ENCODE data around the gene TNFRSF14.
A peak's percentile ranks its signal among the peaks of the same experiment; 100 is the strongest.

The TNFRSF14 gene

DNA sequence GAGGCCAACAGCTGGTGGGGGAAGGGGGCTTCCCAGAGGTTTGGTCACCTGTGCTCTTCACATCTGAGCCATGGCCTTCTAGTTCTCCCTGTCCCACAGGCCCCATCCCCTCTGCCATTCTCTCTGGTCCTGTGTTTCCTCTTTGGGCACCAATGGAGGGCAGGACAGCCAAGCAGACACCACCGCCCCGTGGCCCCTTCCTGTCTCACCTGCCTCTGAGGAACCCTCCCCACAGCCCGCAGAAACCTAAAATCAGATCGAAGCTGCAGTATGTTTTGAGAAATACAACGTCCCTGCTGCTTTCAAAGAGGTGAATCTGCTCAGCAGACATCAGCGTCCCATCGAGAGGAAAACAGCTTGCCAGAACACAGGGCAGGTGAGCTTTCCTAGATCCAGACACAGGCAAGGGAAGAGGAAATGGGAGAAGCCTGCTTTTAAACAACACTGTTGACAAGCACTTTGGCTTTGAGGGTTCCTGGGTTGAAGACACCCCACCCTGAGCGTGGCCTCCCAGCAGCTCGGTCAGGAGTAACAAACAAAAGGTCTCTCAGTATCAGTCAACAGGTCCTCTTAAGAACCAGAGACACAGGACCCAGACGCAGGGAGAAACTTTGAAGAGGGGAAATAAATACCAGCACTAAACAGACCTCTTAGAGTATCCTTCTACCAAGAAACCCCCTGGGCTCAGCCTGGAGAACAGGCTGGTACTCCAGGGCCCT, 32.1 kb upstream of the TNFRSF14 start:
- DNase-seq: no peak

DNA sequence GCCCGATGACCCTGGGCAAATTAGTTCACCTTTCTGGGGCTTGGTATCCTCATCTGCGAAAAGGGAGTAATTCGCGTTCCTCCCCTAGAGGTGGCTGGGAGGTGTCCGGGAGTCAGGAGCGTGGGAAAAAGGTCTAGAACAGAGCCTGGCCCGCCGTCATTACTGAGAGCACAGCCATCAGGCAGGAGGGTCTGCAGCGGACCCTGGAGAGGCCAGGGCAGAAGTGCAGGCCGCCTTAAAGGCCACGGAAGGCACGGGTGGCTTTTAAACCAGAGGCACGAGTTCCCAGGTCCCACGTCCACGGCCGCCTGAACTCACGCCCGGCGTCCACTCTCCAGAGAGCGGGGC, 30.6 kb upstream of the TNFRSF14 start:
- no peak for DNase-seq

DNA sequence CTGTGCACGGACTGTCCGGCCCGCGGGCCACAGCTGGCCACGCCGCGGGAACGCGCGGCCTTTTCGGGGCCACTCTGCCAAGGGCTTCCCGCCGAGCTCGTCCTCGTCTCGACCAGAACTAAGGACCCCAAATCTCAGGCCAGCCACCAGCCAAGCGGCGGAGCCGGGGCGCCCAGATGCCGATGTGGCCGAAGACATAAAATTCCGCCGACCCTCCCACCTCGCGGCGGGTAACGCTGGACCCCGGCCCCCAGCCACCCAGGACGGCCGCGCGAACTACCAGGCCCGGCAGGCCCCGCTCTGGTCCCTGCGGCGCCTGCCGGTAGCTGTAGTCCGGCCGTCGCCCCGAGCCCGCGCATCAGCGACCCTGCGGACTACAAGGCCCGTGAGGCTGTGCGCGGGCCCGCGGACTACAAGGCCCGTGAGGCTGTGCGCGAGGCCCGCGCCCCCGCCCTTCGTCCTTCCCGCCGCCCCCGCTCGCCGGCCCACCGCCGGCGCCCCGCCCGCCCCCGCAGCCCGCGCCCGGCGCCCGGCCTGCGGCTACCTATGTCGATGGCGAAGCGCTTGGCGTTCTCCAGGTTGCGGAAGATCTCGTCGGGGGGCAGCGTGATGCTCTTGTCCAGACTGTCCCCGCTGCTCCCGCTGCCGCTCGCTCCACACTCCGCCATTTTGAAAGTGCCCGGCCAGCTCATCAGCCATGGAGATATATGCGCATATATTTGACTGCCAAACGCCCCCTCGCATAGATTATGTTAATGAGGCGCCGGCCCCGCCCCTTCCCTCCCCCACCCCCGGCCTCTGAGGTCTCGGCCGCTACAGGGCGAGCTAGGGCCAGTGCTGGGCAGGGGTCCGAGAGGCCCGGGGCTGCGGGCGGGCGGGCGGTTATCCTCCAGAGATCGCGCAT, 30.0 kb upstream of the TNFRSF14 start, which contains the start of gene PANK4:
Gene PANK4 (minus strand): TSS at position 677 of the 904 bp plus-strand sequence. CDS start 9 bp downstream, at position 668.
- DNase-seq: peak; percentile 86

DNA sequence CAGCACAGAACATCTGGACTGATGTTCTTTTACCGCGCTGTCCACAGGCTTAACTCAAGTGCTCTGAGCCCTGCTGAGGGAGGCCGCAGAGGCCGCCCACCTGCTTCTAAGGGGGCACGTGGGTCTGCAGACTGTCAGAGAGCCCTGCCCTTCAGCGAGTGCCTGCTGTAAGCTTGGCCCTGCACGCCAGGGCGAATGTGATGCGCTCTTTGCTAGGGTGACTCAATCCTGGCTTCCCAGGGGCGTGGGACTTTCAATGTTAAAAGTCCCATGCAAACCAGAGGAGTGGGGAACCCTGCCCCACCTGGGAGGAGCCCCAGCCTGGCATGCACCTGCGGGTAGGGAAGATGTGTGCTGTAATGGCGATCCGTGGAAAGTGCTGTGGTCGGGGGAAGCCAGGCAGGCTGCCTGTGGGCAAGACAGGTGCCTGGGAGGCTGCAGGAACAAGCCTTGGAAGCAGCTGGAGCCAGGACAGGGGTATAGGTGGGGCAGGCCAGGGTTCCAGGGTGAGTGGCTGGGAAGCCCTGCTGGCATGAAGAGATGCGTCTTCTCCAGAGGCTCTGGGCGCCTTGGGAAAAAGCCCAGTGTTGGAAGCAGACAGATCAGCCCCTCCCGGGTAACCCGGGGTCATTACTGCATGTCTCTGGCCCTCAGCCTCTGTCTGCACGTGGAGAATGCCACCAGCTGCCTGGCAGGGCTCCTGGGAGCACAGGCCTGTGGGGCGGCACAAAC, 29.2 kb upstream of the TNFRSF14 start:
- peak; percentile 47 for DNase-seq

DNA sequence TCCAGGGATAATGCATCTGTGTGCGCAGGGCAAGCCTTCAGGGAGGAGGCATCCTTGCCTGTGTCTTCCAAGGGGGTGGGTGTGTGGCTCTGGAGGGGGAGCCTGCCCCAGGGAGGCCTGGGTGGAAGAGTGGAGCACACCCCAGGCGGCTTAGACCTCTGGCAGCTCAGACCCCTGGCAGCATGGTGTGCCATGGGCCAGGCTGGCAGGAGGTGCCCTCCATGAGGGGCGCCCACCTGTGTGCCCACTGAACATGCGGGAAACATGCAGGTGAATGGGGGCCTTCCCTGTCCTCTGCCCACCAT, 28.7 kb upstream of the TNFRSF14 start:
- DNase-seq: no peak

DNA sequence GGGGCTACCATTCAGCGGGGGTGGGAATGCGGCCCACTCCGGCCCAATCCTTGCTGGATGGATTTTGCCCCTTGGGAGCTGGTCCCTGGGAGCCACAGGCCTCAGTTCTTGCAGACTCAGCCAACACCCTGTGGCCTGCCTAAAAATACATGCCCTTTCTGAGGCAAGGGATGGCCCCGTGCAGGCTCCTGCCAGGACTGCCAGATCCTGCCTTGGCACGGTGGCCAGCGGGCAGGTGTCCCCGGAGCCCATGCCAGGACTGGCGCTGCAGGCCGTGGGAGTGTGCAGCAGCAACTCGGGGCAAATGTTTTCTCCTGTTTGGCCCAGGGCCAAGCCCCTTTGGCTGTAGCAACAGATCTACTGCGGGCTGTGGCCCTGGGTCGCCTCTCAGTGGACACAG, 28.2 kb upstream of the TNFRSF14 start:
- no peak for DNase-seq

DNA sequence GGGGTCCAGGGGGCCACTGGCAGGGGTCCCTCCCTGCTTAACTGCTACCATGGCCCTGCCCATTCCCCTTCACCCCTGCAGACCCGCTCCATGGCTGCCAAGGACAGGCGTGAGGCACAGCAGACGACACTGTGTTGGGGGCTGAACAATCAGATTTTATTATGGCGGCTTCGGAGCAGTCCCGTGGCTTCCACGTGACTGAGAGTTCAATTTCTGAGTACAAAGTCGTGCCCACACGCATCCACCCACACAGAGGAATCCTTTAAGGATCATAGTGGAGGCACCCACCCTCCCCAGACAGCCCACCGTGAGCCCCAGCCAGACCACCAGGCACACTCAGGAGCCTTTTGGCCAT, 27.6 kb upstream of the TNFRSF14 start:
- DNase-seq: no peak

DNA sequence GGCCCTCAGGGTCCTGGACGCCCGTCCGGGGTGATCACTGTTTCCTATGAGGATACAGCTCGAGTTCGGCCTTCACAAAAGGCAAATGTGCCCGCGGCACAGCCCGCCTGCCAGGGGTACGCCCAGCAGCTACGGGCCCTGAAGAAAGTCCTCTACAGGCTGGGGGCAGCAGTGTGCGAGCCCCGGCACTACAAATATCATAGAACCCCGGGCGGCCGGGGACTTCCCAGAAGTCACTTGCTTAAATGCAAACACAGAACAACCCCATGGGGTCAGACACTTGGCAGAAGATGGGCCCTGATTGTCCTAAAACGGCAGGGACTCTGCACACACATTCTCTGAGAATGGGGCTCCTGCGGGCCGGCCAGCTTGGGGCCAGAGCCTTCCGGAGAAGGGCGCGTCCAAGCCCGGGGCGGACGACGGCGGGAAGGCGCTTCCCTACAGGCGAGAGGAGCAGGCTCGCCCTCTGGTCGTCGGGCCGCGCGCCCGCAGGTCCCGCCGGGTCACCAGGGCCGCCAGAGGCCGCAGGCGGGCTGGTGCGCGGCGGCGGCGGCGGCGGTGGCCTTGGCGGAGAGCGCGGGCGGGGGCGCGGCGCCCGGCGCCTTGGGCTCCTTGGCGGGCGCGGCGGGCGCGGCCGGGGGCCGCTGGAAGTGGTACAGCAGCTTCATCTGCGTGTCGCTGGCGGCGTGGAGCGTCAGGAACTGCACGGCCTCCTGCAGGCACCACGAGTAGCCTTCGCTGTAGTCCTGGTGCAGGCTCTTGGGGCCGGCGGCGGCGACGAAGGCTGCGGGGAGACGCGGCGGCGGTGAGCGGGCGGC, 27.0 kb upstream of the TNFRSF14 start:
- DNase-seq: no peak

DNA sequence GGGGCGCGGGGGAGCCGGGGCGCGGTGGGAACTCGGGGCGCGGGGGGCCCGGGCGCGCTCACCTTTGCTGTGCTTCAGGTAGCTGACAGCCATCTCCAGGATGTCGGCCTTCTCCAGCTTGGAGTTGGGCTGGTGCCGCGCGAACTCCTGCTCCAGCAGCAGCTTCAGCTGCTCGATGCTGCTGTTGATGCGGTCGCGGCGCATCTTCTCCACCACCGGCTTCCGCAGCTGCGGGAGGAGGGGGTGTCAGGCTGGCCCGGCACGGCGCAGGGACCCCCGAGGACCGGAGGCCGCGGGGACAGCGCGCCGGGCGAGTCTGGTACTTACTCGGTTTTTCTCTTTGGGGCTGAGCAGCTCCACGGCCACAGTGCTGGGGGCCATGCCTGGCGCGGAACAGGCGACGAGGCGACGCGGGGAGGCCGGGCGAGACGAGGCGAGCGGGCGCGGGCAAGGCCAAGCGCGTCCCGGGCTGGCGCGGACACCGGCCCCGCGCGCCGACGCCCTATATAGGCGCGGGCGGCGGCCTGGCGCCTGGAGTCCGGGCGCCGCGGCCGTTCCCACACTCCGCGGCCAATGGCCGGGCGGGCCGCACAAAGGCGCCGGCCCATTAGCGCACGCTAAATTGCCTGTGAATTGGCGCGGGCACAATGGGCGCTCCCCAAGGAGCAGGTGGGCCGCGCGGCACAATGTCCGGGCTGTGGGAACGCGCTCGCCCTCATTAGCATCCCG, 26.2 kb upstream of the TNFRSF14 start, which contains the start of gene HES5:
Gene HES5 (minus strand): TSS at position 480 of the 729 bp plus-strand sequence. CDS start 99 bp downstream, at position 381.
- DNase-seq: no peak

DNA sequence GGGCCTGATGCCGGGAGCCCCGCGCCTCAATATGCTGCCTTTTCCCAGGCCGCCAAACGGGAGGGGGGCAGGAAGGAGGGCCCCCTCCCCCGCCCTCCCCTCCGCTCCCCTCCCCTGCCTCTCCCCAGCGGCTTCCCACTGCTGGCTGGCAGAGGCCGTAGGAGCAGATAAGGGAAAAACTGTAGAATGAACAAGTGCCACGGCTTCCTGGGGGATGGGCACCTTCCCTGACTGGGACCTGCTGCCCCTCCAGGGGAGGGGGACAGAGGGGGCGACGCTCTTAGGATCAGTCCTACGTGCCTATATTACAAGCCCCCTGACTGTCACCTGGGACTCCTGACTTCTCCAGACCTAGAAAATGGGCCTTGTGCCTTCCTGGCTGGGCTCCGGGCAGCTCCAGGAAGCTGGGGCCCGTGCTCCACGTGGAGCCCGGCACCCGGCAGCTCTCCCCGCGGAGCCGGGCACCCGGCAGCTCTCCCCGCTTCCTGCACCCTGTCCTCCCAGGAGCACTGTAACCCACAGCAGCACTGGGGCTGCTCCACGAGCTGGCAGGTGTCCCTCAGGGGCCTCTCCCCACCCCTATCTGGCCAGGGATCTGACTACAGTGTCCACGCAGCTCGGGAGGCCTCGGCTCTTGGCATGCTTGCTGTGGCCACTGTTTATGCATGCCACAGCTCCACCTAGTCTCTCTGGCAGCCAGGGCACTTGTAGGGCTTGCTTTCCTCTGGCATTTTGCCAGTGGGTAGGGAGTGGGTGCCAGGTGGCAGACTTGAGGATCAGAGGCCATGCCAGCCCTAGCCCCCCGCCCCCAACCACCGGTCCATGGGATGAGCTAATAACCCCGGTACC, 25.4 kb upstream of the TNFRSF14 start:
- no peak for DNase-seq

DNA sequence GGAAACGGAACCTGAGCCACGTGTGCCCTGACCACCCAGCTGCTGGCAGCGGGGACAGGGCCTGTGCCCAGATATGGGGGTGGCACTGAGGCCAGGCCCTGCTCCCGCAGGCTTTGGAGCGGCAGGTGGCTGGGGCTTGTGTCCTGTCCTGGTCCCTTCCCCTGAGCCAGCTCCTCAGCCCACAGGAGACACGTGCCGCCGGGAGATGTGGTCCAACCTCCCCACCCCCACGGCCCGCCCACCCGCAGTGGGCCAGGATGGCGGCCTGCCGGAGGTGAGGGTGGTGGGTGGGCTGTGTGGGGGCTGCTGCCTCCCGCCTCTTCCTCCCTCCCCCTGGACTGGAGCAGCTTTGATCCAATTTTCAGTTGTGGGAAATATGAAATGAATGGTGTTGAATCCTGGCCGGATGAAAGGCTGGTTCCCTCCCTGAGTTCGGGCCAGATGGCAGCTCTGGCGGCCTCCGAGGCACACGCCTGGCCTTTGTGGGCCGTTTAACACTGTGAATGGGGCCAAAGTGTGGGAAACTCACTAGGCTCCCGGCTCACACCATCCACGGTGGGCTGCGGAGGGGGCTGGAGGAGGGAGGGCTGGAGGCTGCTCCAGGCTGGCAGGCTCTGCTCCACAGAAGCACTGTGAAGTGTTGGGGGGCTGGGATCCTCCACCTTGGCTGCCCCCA, 23.5 kb upstream of the TNFRSF14 start:
- DNase-seq: no peak

DNA sequence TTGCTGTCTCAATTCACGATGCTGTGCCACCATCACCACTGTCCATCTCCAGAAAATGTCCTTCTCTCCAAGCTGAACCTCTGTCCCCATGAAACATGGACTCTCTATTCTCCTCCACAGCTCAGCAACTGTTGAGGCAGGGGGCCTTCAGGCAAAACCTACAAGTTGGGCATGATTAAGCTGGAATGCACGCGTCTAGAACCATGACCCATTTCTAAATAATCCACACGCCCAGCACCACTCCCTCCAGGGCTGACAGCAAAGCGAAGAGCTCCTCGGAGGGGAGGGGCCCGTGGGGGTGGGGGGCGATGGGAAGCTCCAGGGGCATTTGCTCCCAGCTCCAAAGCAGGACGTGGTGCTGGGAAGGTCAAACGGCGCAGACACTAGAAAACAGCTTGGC, 22.8 kb upstream of the TNFRSF14 start:
- DNase-seq: no peak

DNA sequence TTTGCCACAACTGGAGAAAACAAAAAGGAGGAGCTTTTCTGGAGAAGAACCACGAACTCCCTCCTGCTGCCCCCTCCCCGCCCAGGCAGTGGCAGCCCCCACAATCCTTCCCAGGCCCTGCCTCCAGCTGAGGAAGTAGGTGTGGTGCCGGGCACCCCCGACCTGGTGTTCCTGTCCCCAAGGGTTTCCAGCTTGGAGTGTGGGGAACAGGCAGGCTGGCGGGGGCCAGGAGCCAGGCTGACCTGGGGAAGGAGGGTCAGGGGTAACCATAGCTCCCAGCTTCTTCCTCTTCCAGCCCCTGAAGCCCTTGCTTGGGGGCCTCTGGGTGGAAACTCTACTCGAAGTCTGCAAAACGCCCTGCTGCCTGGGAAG, 21.9 kb upstream of the TNFRSF14 start:
- no peak for DNase-seq

DNA sequence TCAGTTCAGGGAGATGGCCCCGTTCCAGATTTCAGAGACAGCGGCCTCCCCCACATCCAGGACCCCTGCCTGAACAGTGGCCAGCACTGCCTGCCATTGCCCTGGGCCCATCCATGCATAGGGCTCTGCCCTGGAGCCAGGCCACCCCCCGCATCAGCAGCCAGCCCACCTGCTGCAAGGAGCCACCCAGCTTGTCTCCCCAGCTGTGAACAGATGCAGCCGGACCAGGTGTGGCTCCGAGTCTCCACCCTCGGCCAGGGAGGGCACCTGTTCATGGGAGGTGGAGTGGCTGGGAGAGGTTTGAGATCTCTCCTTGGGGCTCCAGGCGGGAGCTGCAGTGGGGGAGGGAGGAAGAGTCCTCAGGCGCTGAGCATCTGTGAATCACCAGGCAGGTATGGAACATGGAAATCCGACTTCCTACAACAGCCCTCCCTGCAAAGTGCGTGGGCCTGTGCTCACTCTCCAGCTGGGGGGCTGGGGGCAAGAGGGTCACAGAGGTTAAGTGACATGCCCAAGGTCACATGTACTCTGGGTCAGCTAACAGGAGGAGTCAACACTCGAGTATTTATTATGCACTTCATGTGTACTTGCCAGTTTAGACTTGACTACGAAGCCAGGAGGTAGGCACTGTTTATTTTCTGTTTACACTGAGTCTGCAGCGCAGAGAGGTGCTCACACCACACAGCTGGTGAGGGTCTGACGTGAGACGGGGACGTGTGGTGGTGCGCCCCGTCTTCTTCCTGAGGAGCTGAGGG, 21.3 kb upstream of the TNFRSF14 start:
- no peak for DNase-seq

DNA sequence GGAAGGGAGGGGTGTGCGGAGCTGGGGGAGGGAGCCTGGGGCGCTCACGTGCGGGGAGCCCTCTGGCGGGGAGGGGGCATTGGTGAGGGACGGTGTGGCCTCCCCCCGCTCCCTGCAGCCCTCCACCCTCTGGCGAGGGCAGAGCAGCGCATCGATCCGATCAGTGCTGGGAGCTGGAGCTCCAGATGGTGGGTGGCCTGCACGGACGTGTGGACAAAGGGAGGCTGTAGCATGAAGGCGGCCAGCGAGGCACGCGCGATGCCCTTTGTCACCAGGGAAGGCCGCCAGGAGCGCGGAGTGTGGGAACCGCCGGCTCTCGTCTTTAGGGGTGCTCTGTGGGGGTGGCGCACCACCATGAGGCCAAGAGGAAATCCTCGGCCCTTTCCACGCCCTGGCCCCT, 20.7 kb upstream of the TNFRSF14 start:
- DNase-seq: no peak

DNA sequence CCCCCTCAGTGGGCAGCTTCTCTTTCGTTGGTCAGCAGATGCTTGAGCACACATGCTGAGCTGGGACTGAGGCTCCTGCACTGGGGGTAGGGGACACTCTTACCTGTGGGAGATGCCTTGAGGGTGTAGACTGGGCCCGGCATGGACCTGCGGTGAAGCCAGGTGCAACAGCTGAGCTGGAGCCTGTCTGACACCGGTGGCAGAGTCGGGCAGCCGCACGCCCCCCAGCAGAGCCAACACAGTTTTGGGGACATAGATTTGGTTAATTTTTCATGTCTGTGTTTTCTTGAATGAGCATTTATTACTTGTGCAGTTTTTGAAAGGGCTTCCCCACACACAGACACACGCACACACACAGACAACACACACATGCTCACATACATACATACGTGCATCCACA, 20.2 kb upstream of the TNFRSF14 start:
- no peak for DNase-seq

DNA sequence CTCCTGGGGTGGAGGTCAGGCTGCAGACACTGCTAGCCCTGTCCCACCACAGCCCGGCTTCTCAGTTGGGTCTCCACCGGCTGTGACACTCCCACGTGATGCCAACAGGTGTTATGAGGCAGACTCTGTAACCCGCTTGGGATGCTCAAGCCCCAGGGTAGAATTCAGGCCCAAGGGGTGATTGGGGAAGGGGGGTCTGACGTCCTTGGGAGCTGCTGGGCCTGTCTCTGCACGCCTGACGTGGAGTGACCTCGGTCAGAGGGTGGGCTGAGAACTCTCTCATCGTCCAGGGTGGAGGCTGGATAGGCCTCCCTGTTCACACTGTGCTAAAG, 18.4 kb upstream of the TNFRSF14 start:
- DNase-seq: no peak

DNA sequence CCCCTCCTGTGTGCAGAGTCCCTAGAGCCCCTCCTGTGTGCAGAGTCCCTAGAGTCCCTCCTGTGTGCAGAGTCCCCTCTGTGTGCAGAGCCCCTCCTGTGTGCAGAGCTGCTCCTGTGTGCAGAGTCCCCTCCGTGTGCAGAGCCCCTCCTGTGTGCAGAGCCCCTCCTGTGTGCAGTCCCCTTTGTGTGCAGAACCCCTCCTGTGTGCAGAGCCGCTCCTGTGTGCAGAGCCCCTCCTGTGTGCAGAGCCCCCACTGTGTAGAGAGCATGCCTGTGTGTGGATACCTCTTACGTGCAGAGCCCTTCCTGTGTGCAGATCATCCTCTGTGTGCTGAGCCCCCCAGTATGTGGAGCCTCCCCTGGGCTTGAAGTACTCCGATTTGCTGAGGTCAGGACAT, 17.8 kb upstream of the TNFRSF14 start:
- no peak for DNase-seq

DNA sequence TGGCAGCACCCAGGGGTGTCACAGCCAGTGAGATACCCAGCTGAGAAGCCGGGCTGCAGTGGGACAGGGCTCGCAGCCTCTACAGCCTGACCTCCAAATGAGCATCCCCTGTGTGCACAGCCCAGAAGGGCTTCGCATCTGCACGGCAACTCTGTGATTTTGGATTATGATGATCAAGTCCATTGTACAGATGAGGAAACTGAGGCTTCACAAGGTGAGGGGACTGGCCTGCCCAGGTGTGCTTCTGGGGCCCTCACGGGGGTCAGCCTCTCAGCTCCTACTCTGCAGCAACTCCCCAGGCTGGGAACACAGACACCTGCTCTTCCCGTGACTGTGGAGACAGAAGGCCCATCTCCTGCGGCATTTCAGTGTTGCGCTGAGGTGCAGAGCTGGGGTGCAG, 17.3 kb upstream of the TNFRSF14 start:
- DNase-seq: no peak

DNA sequence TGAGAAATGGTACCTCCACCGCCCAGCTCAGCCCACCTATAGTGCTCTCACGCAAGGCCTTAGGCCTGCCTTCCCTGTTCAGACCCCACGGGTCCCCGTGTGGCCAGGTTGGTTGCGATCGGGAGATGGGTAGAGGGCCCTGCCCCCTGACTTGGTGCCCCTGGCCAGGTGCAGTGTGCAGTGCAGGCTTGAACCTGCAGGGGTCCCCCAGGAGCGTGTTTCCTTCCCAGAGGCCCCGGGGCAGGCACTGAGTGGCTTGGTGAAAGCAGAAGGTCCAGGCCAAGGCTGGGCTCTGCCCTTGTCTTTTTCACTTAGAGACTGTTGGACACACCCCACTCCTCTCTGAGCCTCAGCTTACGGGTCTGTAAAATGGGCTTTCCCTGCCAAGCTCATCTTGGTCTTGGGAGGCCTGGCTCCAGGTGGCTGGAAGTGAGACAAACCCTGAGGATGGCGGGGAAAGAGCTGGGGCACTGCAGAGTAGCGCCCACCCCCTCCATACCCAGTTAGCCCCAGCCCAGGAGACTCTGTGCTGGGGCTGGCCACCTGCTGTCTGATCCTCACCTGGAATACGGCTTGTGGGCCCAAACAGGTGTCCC, 16.8 kb upstream of the TNFRSF14 start:
- DNase-seq: peak; percentile 5
